Measurements from ENCODE around the gene PELI1. TPM values are rescaled to one million over a fixed set of nuclear protein-coding genes. Genes with fewer than 3 reads are reported as not detected.

PELI1 gene
- total RNA-seq, 1 donor from 2014 or later: 15.8 TPM

- Histone ChIP-seq H3K27me3 (ENCODE audit: control insufficient read depth, insufficient read depth, low read length) (no peaks in the 10 kb centered on the region), H3K36me3 (ENCODE audit: control insufficient read depth, insufficient read depth, low read length) (no peaks in the 10 kb centered on the region), H3K4me3 (ENCODE audit: low read depth, low read length) (no peak overlapping the region)
- DNase-seq (ENCODE audit: low read depth): no peak
- no peak for TF ChIP-seq CTCF (IDR thresholded peaks at IDR 0.05; ENCODE audit: insufficient read depth, low read length, poor library complexity, severe bottlenecking)
Observed at GRCh38 chr2:64145714-64146113, 1.5 kb upstream of the PELI1 start.

GRCh38 chr2:64145119-64145518 lies 899 bp upstream of the PELI1 start:
- Histone ChIP-seq H3K36me3 (ENCODE audit: control insufficient read depth, insufficient read depth, low read length) (no peaks in the 10 kb centered on the region), H3K27me3 (ENCODE audit: control insufficient read depth, insufficient read depth, low read length) (no peaks in the 10 kb centered on the region), H3K4me3 (ENCODE audit: low read depth, low read length) (no peak overlapping the region)
- TF ChIP-seq CTCF (IDR thresholded peaks at IDR 0.05; ENCODE audit: insufficient read depth, low read length, poor library complexity, severe bottlenecking): no peak
- no peak for DNase-seq (ENCODE audit: low read depth)

GRCh38 chr2:64143169-64144056 lies 807 bp downstream of the PELI1 start:
- H3K4me3 ChIP-seq (ENCODE audit: low read depth, low read length): peak overlapping the region; percentile 83
- no peak for DNase-seq (ENCODE audit: low read depth)
- no peak for TF ChIP-seq CTCF (IDR thresholded peaks at IDR 0.05; ENCODE audit: insufficient read depth, low read length, poor library complexity, severe bottlenecking)
- no peaks in the 10 kb centered on the region for H3K27me3 ChIP-seq (ENCODE audit: control insufficient read depth, insufficient read depth, low read length)
- no peaks in the 10 kb centered on the region for H3K36me3 ChIP-seq (ENCODE audit: control insufficient read depth, insufficient read depth, low read length)

GRCh38 chr2:64142741-64143168 lies 1.5 kb downstream of the PELI1 start:
- DNase-seq (ENCODE audit: low read depth): no peak
- TF ChIP-seq CTCF (IDR thresholded peaks at IDR 0.05; ENCODE audit: insufficient read depth, low read length, poor library complexity, severe bottlenecking): no peak
- Histone ChIP-seq H3K4me3 (ENCODE audit: low read depth, low read length) (peak overlapping the region; percentile 83), H3K27me3 (ENCODE audit: control insufficient read depth, insufficient read depth, low read length) (no peaks in the 10 kb centered on the region), H3K36me3 (ENCODE audit: control insufficient read depth, insufficient read depth, low read length) (no peaks in the 10 kb centered on the region)

- H3K27me3 ChIP-seq (ENCODE audit: control insufficient read depth, insufficient read depth, low read length): no peaks in the 10 kb centered on the region
Observed at GRCh38 chr2:64141674-64142405, 2.4 kb downstream of the PELI1 start.

More at GRCh38 chr2:64141674-64142405, 2.4 kb downstream of the PELI1 start:
- H3K36me3 ChIP-seq (ENCODE audit: control insufficient read depth, insufficient read depth, low read length): no peaks in the 10 kb centered on the region
- H3K4me3 ChIP-seq (ENCODE audit: low read depth, low read length): peak overlapping the region; percentile 83
- DNase-seq (ENCODE audit: low read depth): no peak
- no peak for TF ChIP-seq CTCF (IDR thresholded peaks at IDR 0.05; ENCODE audit: insufficient read depth, low read length, poor library complexity, severe bottlenecking)
